GM12873 (cell line): ENCODE data around the gene ORC1.

Source experiments
- TF ChIP-seq, protein P1 (sequence below): IDR thresholded peaks from 2 replicates; pipeline ENCODE4 v1.5.1; 2012; ENCODE audit warnings: low read depth, mild to moderate bottlenecking, moderate library complexity, low read length, control low read depth; ENCODE audit not compliant: insufficient read depth; ENCODE audit errors: missing control alignments

The ORC1 gene

GRCh38 chr1:52325786-52326185, 78.4 kb downstream of the ORC1 start:
- TF ChIP-seq, protein P1, sequence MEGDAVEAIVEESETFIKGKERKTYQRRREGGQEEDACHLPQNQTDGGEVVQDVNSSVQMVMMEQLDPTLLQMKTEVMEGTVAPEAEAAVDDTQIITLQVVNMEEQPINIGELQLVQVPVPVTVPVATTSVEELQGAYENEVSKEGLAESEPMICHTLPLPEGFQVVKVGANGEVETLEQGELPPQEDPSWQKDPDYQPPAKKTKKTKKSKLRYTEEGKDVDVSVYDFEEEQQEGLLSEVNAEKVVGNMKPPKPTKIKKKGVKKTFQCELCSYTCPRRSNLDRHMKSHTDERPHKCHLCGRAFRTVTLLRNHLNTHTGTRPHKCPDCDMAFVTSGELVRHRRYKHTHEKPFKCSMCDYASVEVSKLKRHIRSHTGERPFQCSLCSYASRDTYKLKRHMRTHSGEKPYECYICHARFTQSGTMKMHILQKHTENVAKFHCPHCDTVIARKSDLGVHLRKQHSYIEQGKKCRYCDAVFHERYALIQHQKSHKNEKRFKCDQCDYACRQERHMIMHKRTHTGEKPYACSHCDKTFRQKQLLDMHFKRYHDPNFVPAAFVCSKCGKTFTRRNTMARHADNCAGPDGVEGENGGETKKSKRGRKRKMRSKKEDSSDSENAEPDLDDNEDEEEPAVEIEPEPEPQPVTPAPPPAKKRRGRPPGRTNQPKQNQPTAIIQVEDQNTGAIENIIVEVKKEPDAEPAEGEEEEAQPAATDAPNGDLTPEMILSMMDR, result no peak

DNA sequence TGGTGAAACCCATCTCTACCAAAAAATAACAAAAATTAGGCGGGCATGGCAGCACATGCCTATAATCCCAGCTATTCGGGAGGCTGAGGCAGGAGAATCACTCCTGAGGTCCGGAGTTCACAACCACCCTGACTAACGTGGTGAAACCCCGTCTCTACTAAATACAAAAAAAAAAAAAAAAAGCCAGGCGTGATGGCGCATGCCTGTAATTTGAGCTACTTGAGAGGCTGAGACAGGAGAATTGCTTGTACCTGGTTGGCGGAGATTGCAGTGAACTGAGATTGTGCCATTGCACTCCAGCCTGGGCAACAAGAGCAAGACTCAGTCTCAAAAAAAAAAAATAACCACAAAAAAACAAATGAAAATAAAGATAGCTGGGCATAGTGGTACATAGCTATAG, 80.5 kb downstream of the ORC1 start:
- TF ChIP-seq, protein P1, result no peak
